Activated B cell treated with CpG ODN at 0.5 μM for 24 hours (primary cell): ENCODE results near the gene PDE6C. TPM values are rescaled to one million over a fixed set of nuclear protein-coding genes. Genes with fewer than 3 reads are reported as not detected.

Source experiments
- ATAC-seq: fragments of 200-7000 bp; cut with Tn5 transposase; one replicate; pipeline ENCODE4 v1.10.0; 2021; ENCODE audit warnings: low read depth, mild to moderate bottlenecking, moderate library complexity
- CTCF ChIA-PET: fragments of 350-600 bp; sonication (Branson Sonifier 250); formaldehyde crosslinking; loops from one replicate; lab custom pipeline; 2021; ENCODE audit warnings: antibody characterized with exemption; lab: Charles Lee
- POLR2A ChIA-PET: fragments of 350-600 bp; sonication (Branson Sonifier 250); formaldehyde crosslinking; loops from one replicate; lab custom pipeline; 2021; ENCODE audit warnings: antibody characterized with exemption; lab: Charles Lee
- DNase-seq: peaks from one replicate; pipeline ENCODE4 v3.0.0; 2022
- H3K27ac Mint-ChIP-seq: one replicate; pipeline ENCODE4 v1.8.0; 2020; ENCODE audit warnings: mixed read lengths
- H3K27me3 Mint-ChIP-seq: one replicate; pipeline ENCODE4 v1.8.0; 2021; ENCODE audit warnings: mixed read lengths
- H3K36me3 Mint-ChIP-seq: one replicate; pipeline ENCODE4 v1.8.0; 2021; ENCODE audit warnings: low read depth, mixed read lengths
- H3K4me1 Mint-ChIP-seq: one replicate; pipeline ENCODE4 v1.8.0; 2021; ENCODE audit warnings: mixed read lengths
- H3K4me3 Mint-ChIP-seq: one replicate; pipeline ENCODE4 v1.8.0; 2020; ENCODE audit warnings: mild to moderate bottlenecking, mixed read lengths
- H3K9me3 Mint-ChIP-seq: one replicate; pipeline ENCODE4 v1.8.0; 2020; ENCODE audit warnings: mixed read lengths
- CTCF ChIP-seq: fragments of 200-600 bp; IDR thresholded peaks from one replicate; pipeline ENCODE4 v1.8.0; 2022; ENCODE audit warnings: antibody characterized with exemption, mild to moderate bottlenecking
- intact Hi-C: fragments of 100-400 bp; cut with micrococcal nuclease; formaldehyde crosslinking; loops from one replicate; pipeline ENCODE4 v1.15.1; 2024
- total RNA-seq: library from RNA; stranded (reverse); gene quantifications from 2 replicates; pipeline ENCODE4 v1.2.3, GENCODE V29; 2022

PDE6C gene
- total RNA-seq, 1 donor from 2014 or later, result not detected

GRCh38 chr10:93570383-93570782, 42.0 kb upstream of the PDE6C start:
- DNase-seq (no peak), ATAC-seq (no peak)
- Mint-ChIP-seq H3K27me3 (peaks cover 58% of the 10 kb centered on the region), H3K36me3 (no peaks in the 10 kb centered on the region), H3K4me1 (peaks cover 6% of the 10 kb centered on the region), H3K4me3 (no peak overlapping the region), H3K9me3 (no peaks in the 10 kb centered on the region), H3K27ac (no peak overlapping the region)
- POLR2A ChIA-PET, result no interaction called here
- CTCF ChIA-PET, result no interaction called here
- no peak for TF ChIP-seq CTCF
- intact Hi-C loops, result no loop called here

- no peak for DNase-seq
These were observed 39.7 kb upstream of the PDE6C start for GRCh38 chr10:93572606-93573005.

GRCh38 chr10:93573051-93573909, 39.1 kb upstream of the PDE6C start:
- Mint-ChIP-seq H3K36me3 (no peaks in the 10 kb centered on the region), H3K4me3 (no peak overlapping the region), H3K4me1 (peaks cover 3% of the 10 kb centered on the region), H3K27me3 (peaks cover 35% of the 10 kb centered on the region), H3K9me3 (no peaks in the 10 kb centered on the region), H3K27ac (no peak overlapping the region)
- intact Hi-C loops, result no loop called here
- POLR2A ChIA-PET, result no interaction called here
- ATAC-seq (no peak), DNase-seq (no peak)
- TF ChIP-seq CTCF, result no peak
- CTCF ChIA-PET, result no interaction called here

More at GRCh38 chr10:93572606-93573005, 39.7 kb upstream of the PDE6C start:
- intact Hi-C loops, result no loop called here
- H3K36me3 Mint-ChIP-seq, result no peaks in the 10 kb centered on the region
- H3K4me1 Mint-ChIP-seq, result peaks cover 3% of the 10 kb centered on the region
- peaks cover 42% of the 10 kb centered on the region for H3K27me3 Mint-ChIP-seq
- H3K9me3 Mint-ChIP-seq, result no peaks in the 10 kb centered on the region
- ATAC-seq, result no peak
- ChIA-PET POLR2A (no interaction called here), CTCF (no interaction called here)
- no peak for TF ChIP-seq CTCF
- no peak overlapping the region for H3K27ac Mint-ChIP-seq
- H3K4me3 Mint-ChIP-seq, result no peak overlapping the region

- intact Hi-C loops, result no loop called here
- CTCF ChIA-PET, result no interaction called here
- Mint-ChIP-seq H3K4me1 (peaks cover 3% of the 10 kb centered on the region), H3K9me3 (no peaks in the 10 kb centered on the region), H3K4me3 (no peak overlapping the region), H3K27ac (no peak overlapping the region), H3K36me3 (no peaks in the 10 kb centered on the region), H3K27me3 (peaks cover 32% of the 10 kb centered on the region)
- POLR2A ChIA-PET, result no interaction called here
- no peak for TF ChIP-seq CTCF
- ATAC-seq (no peak), DNase-seq (no peak)
These were observed 38.4 kb upstream of the PDE6C start for GRCh38 chr10:93573924-93574323.

- POLR2A ChIA-PET, result no interaction called here
These were observed 35.4 kb upstream of the PDE6C start for GRCh38 chr10:93576888-93577287.

More at GRCh38 chr10:93576888-93577287, 35.4 kb upstream of the PDE6C start:
- Mint-ChIP-seq H3K27ac (no peak overlapping the region), H3K36me3 (no peaks in the 10 kb centered on the region), H3K4me1 (peaks cover 3% of the 10 kb centered on the region), H3K4me3 (no peak overlapping the region), H3K9me3 (peaks cover 12% of the 10 kb centered on the region), H3K27me3 (peaks cover 20% of the 10 kb centered on the region)
- no peak for DNase-seq
- no peak for ATAC-seq
- CTCF ChIA-PET, result no interaction called here
- no peak for TF ChIP-seq CTCF
- intact Hi-C loops, result no loop called here
